A549 (cell line): ENCODE measurements around the gene ANO9. TPM values are rescaled to one million over a fixed set of nuclear protein-coding genes. Genes with fewer than 3 reads are reported as not detected.
A peak's percentile ranks its signal among the peaks of the same experiment; 100 is the strongest.

ENCODE experiments used
- ATAC-seq, 2 experiments: fragments of 200-7000 bp in 1 of 2; fragments of >200 bp in 1 of 2; cut with Nextera tagmentation in 1 of 2; cut with Tn5 transposase in 1 of 2; 3 replicates each; pipeline versions ENCODE4 v1.8.0 to v1.9.1; 2018 to 2020; ENCODE audit warnings: mild to moderate bottlenecking in 1 of 2, moderate library complexity in 1 of 2
- CTCF ChIA-PET: fragments of 300-600 bp; sonication (Branson Sonifier 250); formaldehyde crosslinking; extraction: SDS; loops from one replicate; lab custom pipeline; 2021; ENCODE audit warnings: antibody characterized with exemption, inconsistent platforms; lab: Yijun Ruan, JAX
- POLR2A ChIA-PET: fragments of 350-600 bp; formaldehyde crosslinking; extraction: SDS; loops from one replicate; lab custom pipeline; 2021; ENCODE audit warnings: antibody characterized with exemption, inconsistent platforms; lab: Yijun Ruan, JAX
- DNase-seq, 2 experiments: peaks; one replicate each; pipeline versions ENCODE4 v3.0.0 to v3.0.0-alpha.2; 2011 to 2016; ENCODE audit warnings: low read depth in 1 of 2, low spot score in 1 of 2
- FAIRE-seq: peaks from 2 replicates; lab custom pipeline; 2011; peaks lifted over from hg19 to GRCh38; lab: Jason Lieb, UNC
- H3K27ac ChIP-seq, 2 experiments: fragments of >200 bp; sonication (Bioruptor Twin); formaldehyde crosslinking; 3 replicates each; pipeline ENCODE4 v1.5.1; 2016 to 2017
- H3K4me1 ChIP-seq: fragments of >200 bp; sonication (Bioruptor Twin); formaldehyde crosslinking; 3 replicates; pipeline ENCODE4 v1.6.1; 2016
- H3K4me2 ChIP-seq: fragments of >200 bp; sonication (Bioruptor Twin); formaldehyde crosslinking; 3 replicates; pipeline ENCODE4 v1.6.1; 2016
- H3K4me3 ChIP-seq: fragments of >200 bp; sonication (Bioruptor Twin); formaldehyde crosslinking; 3 replicates; pipeline ENCODE4 v1.5.1; 2016
- H3K9me3 ChIP-seq: fragments of >200 bp; sonication (Bioruptor Twin); formaldehyde crosslinking; 3 replicates; pipeline ENCODE4 v1.6.1; 2016
- BHLHE40 ChIP-seq: IDR thresholded peaks from 2 replicates; pipeline ENCODE4 v1.6.1; 2012; ENCODE audit warnings: low read depth, low read length, inconsistent platforms
- CBX2 ChIP-seq: fragments of 200-600 bp; sonication (generic); IDR thresholded peaks from 2 replicates; pipeline ENCODE4 v1.6.1; 2016; ENCODE audit warnings: low read depth, mild to moderate bottlenecking, borderline replicate concordance
- EHF ChIP-seq: fragments of 250-450 bp; sonication (Bioruptor Pico); IDR thresholded peaks from 2 replicates; pipeline ENCODE4 v1.5.0; 2020; ENCODE audit warnings: mild to moderate bottlenecking
- EHMT2 ChIP-seq: fragments of 200-600 bp; sonication (generic); IDR thresholded peaks from 2 replicates; pipeline ENCODE4 v1.6.1; 2016; ENCODE audit warnings: antibody characterized with exemption, low read depth, mild to moderate bottlenecking, moderate library complexity
- ESRRA ChIP-seq: fragments of 150-350 bp; IDR thresholded peaks from 2 replicates; pipeline ENCODE4 v1.6.1; 2014; ENCODE audit warnings: mild to moderate bottlenecking, low read length, borderline replicate concordance
- FOSL2 ChIP-seq, 2 experiments: fragments of 450-650 bp in 1 of 2; fragments of >200 bp in 1 of 2; sonication (Bioruptor Twin) in 1 of 2; formaldehyde crosslinking; IDR thresholded peaks; 2 replicates each; pipeline versions ENCODE4 v1.5.0 to v1.6.1; 2016 to 2020; ENCODE audit warnings: mild to moderate bottlenecking in 1 of 2, moderate library complexity in 1 of 2
- GATA3 ChIP-seq: IDR thresholded peaks from 2 replicates; pipeline ENCODE4 v1.6.1; 2012; ENCODE audit warnings: borderline replicate concordance
- JUNB ChIP-seq: fragments of >200 bp; sonication (Bioruptor Twin); formaldehyde crosslinking; IDR thresholded peaks from 2 replicates; pipeline ENCODE4 v1.6.1; 2016
- KDM1A ChIP-seq: fragments of 200-600 bp; sonication (generic); IDR thresholded peaks from 2 replicates; pipeline ENCODE4 v1.6.1; 2016; ENCODE audit warnings: low read depth, mild to moderate bottlenecking
- MAFK ChIP-seq: fragments of 450-650 bp; IDR thresholded peaks from 2 replicates; pipeline ENCODE4 v1.6.1; 2014; ENCODE audit not compliant: partially characterized antibody
- NPAS2 ChIP-seq: fragments of 250-450 bp; sonication (Bioruptor Pico); IDR thresholded peaks from 2 replicates; pipeline ENCODE4 v1.8.0; 2022; ENCODE audit warnings: mild to moderate bottlenecking, moderate library complexity, borderline replicate concordance
- POLR2AphosphoS2 ChIP-seq: conservative IDR thresholded peaks from 2 replicates; pipeline ENCODE4 v1.6.1; 2012; ENCODE audit warnings: low read length, improper control_type of control experiment, inconsistent platforms
- RAD21 ChIP-seq, 2 experiments: fragments of >200 bp in 1 of 2; sonication (Bioruptor Twin) in 1 of 2; formaldehyde crosslinking in 1 of 2; IDR thresholded peaks in 1 of 2; conservative IDR thresholded peaks in 1 of 2; 2 replicates in 1 of 2; 3 replicates in 1 of 2; pipeline ENCODE4 v1.6.1; 2012 to 2018; ENCODE audit warnings: inconsistent platforms in 1 of 2
- RARB ChIP-seq: fragments of 250-450 bp; sonication (Bioruptor Pico); IDR thresholded peaks from 2 replicates; pipeline ENCODE4 v1.8.0; 2021; ENCODE audit warnings: mild to moderate bottlenecking, moderate library complexity
- RCOR1 ChIP-seq: fragments of 150-350 bp; IDR thresholded peaks from 2 replicates; pipeline ENCODE4 v1.6.1; 2014; ENCODE audit warnings: antibody characterized with exemption, low read length, low read depth
- TFCP2L1 ChIP-seq: fragments of 250-450 bp; sonication (Bioruptor Pico); IDR thresholded peaks from 2 replicates; pipeline ENCODE4 v1.5.0; 2021; ENCODE audit warnings: mild to moderate bottlenecking
- TP53 ChIP-seq: fragments of 250-450 bp; sonication (Bioruptor Pico); IDR thresholded peaks from 2 replicates; pipeline ENCODE4 v1.5.0; 2021; ENCODE audit warnings: mild to moderate bottlenecking, moderate library complexity
- WGBS: methylation state at CpG from one replicate; pipeline ENCODE4 v1.1.6; 2017; ENCODE audit errors: missing lambda C conversion rate; 5-methylcytosine and 5-hydroxymethylcytosine counted together
- polyA plus RNA-seq, 4 experiments: library from polyadenylated mRNA; depleted of rRNA in 3 of 4; stranded (reverse); fragments of >200 nt; fragmentation: RNase III in 1 of 4; extraction: RNeasy Plus Mini Kit Qiagen cat#74134 plus additional on column Dnase treatment in 1 of 4; gene quantifications; 2 replicates in 3 of 4; 3 replicates in 1 of 4; pipeline ENCODE4 v1.2.3, GENCODE V29; 2011 to 2017
- TF ChIP-seq, protein P1 (sequence below): fragments of >200 bp; sonication (Bioruptor Twin); formaldehyde crosslinking; IDR thresholded peaks from 3 replicates; pipeline ENCODE4 v1.6.1; 2016
- TF ChIP-seq, protein P2 (sequence below): fragments of 250-450 bp; sonication (Bioruptor Pico); IDR thresholded peaks from 2 replicates; pipeline ENCODE4 v1.5.0; 2020; ENCODE audit warnings: low read depth, mild to moderate bottlenecking, moderate library complexity
- TF ChIP-seq, protein P3 (sequence below): fragments of >200 bp; sonication (Bioruptor Twin); formaldehyde crosslinking; IDR thresholded peaks from 3 replicates; pipeline ENCODE4 v1.5.1; 2016
- TF ChIP-seq, protein P4 (sequence below): fragments of >200 bp; sonication (Bioruptor Twin); formaldehyde crosslinking; IDR thresholded peaks from 2 replicates; pipeline ENCODE4 v1.6.1; 2016

Gene ANO9
- polyA plus RNA-seq, 2 of the 4 experiments (the other 2 are of a cell fraction) = 0.50 to 0.66 TPM

DNA sequence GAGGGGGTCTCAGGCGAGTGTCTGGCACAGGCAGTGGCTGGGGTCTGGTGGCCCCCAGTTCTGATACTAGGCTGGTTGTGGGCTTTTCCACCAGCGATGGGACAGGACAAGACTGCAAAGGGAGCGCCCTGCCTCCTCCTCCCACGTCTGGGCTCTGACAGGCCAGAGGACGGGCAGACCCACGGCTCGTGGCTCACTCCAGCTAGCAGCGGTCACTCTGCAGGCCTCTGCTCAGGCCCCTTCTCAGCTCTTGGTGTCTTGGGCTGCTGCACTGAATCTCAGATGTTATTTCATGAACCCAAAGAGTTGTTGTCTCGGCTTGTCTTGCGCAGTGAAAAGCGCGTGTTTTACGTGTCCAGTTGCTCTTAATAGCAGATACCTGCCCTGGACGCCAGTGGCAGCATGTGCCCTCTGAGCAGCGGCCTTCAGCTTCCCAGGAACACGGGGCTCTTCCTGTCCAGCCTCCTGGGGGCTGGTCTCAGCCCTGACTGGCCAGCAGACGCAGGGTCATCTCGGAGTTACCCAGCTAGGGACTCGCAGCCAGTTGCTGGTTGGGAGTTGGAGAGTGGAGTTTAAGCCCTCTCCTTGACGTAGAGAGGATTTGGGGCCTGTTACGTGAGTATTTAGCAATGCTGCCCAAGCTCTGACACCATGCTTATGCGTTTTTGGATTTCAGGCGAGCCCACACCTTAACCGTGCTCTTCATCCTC, 17.9 kb upstream of the ANO9 start:
- no peaks in the 10 kb centered on the region for H3K9me3 ChIP-seq
- peak overlapping the region; percentile 62; the same call in 2 of the 3 replicates for H3K4me2 ChIP-seq
- peaks cover 20% of the 10 kb centered on the region for H3K4me1 ChIP-seq
- ChIA-PET CTCF (interaction anchor here (1.3 to 10.7 kb wide), 3 partner anchors 10 to 17 kb away, joined by 3 to 67 read pairs (median 6); partner anchors contain the start of gene PTDSS2), POLR2A (no interaction called here)
- TF ChIP-seq EHF = no peak
- no peak for TF ChIP-seq EHMT2
- TF ChIP-seq KDM1A = no peak
- TF ChIP-seq, protein P1, sequence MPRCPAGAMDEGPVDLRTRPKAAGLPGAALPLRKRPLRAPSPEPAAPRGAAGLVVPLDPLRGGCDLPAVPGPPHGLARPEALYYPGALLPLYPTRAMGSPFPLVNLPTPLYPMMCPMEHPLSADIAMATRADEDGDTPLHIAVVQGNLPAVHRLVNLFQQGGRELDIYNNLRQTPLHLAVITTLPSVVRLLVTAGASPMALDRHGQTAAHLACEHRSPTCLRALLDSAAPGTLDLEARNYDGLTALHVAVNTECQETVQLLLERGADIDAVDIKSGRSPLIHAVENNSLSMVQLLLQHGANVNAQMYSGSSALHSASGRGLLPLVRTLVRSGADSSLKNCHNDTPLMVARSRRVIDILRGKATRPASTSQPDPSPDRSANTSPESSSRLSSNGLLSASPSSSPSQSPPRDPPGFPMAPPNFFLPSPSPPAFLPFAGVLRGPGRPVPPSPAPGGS = no peak
- no peak for TF ChIP-seq NPAS2 (CRISPR knock-in tag)
- no peak for TF ChIP-seq RAD21 (conservative IDR thresholded peaks at IDR 0.05 in 1 of 2, IDR thresholded peaks at IDR 0.05 in 1 of 2)
- no peak for TF ChIP-seq BHLHE40
- TF ChIP-seq, protein P2, sequence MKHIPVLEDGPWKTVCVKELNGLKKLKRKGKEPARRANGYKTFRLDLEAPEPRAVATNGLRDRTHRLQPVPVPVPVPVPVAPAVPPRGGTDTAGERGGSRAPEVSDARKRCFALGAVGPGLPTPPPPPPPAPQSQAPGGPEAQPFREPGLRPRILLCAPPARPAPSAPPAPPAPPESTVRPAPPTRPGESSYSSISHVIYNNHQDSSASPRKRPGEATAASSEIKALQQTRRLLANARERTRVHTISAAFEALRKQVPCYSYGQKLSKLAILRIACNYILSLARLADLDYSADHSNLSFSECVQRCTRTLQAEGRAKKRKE (CRISPR knock-in tag) = no peak
- TF ChIP-seq TFCP2L1 (CRISPR knock-in tag) = no peak
- TF ChIP-seq, protein P3, sequence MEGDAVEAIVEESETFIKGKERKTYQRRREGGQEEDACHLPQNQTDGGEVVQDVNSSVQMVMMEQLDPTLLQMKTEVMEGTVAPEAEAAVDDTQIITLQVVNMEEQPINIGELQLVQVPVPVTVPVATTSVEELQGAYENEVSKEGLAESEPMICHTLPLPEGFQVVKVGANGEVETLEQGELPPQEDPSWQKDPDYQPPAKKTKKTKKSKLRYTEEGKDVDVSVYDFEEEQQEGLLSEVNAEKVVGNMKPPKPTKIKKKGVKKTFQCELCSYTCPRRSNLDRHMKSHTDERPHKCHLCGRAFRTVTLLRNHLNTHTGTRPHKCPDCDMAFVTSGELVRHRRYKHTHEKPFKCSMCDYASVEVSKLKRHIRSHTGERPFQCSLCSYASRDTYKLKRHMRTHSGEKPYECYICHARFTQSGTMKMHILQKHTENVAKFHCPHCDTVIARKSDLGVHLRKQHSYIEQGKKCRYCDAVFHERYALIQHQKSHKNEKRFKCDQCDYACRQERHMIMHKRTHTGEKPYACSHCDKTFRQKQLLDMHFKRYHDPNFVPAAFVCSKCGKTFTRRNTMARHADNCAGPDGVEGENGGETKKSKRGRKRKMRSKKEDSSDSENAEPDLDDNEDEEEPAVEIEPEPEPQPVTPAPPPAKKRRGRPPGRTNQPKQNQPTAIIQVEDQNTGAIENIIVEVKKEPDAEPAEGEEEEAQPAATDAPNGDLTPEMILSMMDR = no peak
- TF ChIP-seq ESRRA = no peak
- TF ChIP-seq, protein P4, sequence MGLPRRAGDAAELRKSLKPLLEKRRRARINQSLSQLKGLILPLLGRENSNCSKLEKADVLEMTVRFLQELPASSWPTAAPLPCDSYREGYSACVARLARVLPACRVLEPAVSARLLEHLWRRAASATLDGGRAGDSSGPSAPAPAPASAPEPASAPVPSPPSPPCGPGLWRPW = no peak
- no peak for TF ChIP-seq GATA3
- TF ChIP-seq CBX2 = no peak
- no peak for TF ChIP-seq RARB (CRISPR knock-in tag)
- TF ChIP-seq TP53 (CRISPR knock-in tag) = no peak
- TF ChIP-seq POLR2AphosphoS2 = no peak
- H3K27ac ChIP-seq = peak overlapping the region in 1 of 2 experiments; percentile 79; a peak in 3 of 6 replicates
- WGBS = 92% methylated on average over 20 of the region's 24 CpGs
- no peak overlapping the region for H3K4me3 ChIP-seq
- FAIRE-seq (no peak), DNase-seq (no peak), ATAC-seq (no peak)

DNA sequence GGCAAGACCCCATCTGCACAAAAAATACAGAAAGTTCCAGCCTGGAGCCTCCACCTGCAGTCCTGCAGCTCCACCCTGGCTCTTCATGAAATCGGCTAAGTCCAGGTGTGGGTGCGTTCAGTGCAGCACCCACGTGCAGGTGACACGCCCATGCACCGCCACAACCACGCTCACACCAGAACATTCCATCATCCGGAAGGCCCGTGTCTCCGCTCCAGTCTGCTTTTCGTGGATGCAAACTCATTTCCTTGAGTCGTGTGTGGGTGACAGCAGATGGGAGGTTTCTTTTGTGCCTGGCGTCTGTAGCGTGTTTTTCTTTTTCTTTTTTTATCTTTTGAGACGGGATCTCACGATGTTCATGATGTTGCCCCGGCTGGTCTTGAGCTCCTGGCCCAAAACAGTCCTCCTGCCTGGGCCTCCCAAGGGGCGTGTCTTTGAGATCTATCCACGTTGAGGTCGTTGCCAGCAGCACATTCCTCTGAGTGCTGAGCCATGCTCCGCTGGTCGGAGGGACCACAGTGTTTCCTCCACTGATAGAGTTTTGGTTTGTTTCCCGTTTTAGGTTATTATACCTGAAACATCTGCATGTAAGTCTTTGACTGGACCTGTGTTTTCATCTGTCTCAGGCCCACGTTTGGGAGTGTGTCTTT, 15.4 kb upstream of the ANO9 start:
- H3K27ac ChIP-seq = no peak overlapping the region
- ATAC-seq (no peak), DNase-seq (no peak), FAIRE-seq (no peak)
- no peak overlapping the region for H3K4me2 ChIP-seq
- POLR2A ChIA-PET = no interaction called here
- no peak overlapping the region for H3K4me3 ChIP-seq
- H3K4me1 ChIP-seq = peaks cover 20% of the 10 kb centered on the region
- no peaks in the 10 kb centered on the region for H3K9me3 ChIP-seq
- no peak for TF ChIP-seq FOSL2 (IDR thresholded peaks at IDR 0.05)
- TF ChIP-seq FOSL2 (CRISPR knock-in tag; IDR thresholded peaks at IDR 0.05) = no peak
- TF ChIP-seq MAFK = no peak
- TF ChIP-seq JUNB = no peak
- TF ChIP-seq EHF = no peak
- TF ChIP-seq RCOR1 = no peak
- CTCF ChIA-PET = interaction anchor here (1.7 kb wide), 1 partner anchor 9 kb away, joined by 5 read pairs; no protein-coding TSS in a partner anchor
- WGBS = 90% methylated on average over 23 of the region's 23 CpGs
